ENCODE data around the gene ALAD. TPM values are rescaled to one million over a fixed set of nuclear protein-coding genes. Genes with fewer than 3 reads are reported as not detected.

The ALAD gene
- 34.6 and 36.2 TPM in 2 replicates for polyA plus RNA-seq (2013)

DNA sequence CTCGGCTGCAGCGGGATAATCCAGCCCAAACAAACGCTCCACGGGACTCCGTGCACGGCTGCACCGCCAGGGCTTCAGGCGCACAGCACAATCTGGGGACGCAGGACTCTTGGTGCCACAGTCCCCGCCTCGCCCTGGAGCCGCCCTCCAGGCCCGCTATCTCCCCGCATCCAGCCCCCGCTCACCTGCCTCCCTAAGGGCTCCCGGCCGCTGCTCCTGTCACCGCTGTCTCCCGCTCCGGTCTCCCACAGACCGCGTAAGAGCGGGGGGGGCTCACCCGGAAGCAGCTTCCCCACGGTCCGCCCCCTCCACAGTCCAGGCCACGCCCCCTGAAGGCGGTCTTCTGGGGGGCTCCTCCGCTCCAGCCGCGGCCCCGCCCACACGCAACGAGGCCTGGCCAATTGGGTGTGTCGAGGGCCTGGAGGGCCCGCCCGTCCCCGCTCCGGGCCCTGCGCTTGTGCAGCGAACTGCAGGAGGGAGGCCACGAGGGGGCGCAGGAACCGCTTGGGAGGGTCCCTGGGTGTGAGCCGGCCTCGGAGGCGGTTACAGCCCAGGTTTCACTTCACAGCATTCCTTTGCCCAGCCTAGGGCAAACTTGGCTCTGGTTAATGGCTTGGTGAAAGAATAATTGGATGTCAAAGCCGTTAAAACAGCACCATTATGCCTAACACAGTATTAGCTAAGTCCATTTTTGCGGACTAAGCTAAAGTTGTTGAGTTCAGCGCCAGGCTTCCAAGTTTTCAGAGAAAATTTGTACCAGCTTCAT is at the start of gene ALAD:
Gene ALAD, minus strand, starts transcription at position 258 of the 766 bp plus-strand sequence. CDS start 7,725 bp downstream, outside the sequence.
- H3K9ac ChIP-seq (ENCODE audit: low read length): peak within 1 kb of the TSS; percentile 28
- peak; percentile 99 for DNase-seq
- peak within 1 kb of the TSS; percentile 87 for H3K18ac ChIP-seq (ENCODE audit: low read length)
- no peaks in the 10 kb centered on the region for H3K36me3 ChIP-seq (ENCODE audit: control insufficient read depth in 1 of 2, insufficient read depth in 2 of 2, low read length in 2 of 2)
- H3K4ac ChIP-seq (ENCODE audit: low read depth, low read length): peak within 1 kb of the TSS; percentile 30
- no peaks in the 10 kb centered on the region for H3K9me3 ChIP-seq (ENCODE audit: insufficient read depth, low read depth, low read length)
- no peak within 1 kb of the TSS for H3K23ac ChIP-seq (ENCODE audit: low read length)
- H2AFZ ChIP-seq (ENCODE audit: insufficient read depth, low read length, poor library complexity): peak within 1 kb of the TSS; percentile 48
- no CpG with 5 or more reads among the region's 50 CpGs for WGBS (ENCODE audit: extremely low coverage, insufficient coverage, insufficient read length)
- H3K4me3 ChIP-seq (ENCODE audit: low read depth, low read length): peak within 1 kb of the TSS; percentile 83
- H4K12ac ChIP-seq (ENCODE audit: low read depth, low read length): no peak within 1 kb of the TSS
- H2BK5ac ChIP-seq (ENCODE audit: low read depth, low read length, poor library complexity): peak within 1 kb of the TSS; percentile 61
- H3K4me1 ChIP-seq (ENCODE audit: control insufficient read depth in 1 of 2, insufficient read depth in 2 of 2, low read length in 2 of 2): peaks cover 15 to 26% of the 10 kb centered on the region in 2 experiments
- H4K8ac ChIP-seq (ENCODE audit: low read depth, low read length): peak within 1 kb of the TSS; percentile 64
- H2BK120ac ChIP-seq (ENCODE audit: insufficient read depth, low read length, poor library complexity): peak within 1 kb of the TSS; percentile 15
- no peaks in the 10 kb centered on the region for H3K27me3 ChIP-seq (ENCODE audit: insufficient read depth, low read length)
- peak within 1 kb of the TSS; percentile 54 for H2BK12ac ChIP-seq (ENCODE audit: low read length)
- H2AK5ac ChIP-seq (ENCODE audit: low read length): no peak within 1 kb of the TSS
- peaks cover 3% of the 10 kb centered on the region for H3K79me2 ChIP-seq (ENCODE audit: control insufficient read depth, insufficient read depth, low read length, poor library complexity)
- peak within 1 kb of the TSS; percentile 30 for H4K91ac ChIP-seq (ENCODE audit: low read depth, low read length)
- peak within 1 kb of the TSS; percentile 55 for H3K14ac ChIP-seq (ENCODE audit: low read length)
- H3K4me2 ChIP-seq (ENCODE audit: low read length): peak within 1 kb of the TSS; percentile 91
- peaks cover 7% of the 10 kb centered on the region for H3K79me1 ChIP-seq (ENCODE audit: low read length)
- H3K27ac ChIP-seq (ENCODE audit: low read depth, low read length): peak within 1 kb of the TSS; percentile 51

DNA sequence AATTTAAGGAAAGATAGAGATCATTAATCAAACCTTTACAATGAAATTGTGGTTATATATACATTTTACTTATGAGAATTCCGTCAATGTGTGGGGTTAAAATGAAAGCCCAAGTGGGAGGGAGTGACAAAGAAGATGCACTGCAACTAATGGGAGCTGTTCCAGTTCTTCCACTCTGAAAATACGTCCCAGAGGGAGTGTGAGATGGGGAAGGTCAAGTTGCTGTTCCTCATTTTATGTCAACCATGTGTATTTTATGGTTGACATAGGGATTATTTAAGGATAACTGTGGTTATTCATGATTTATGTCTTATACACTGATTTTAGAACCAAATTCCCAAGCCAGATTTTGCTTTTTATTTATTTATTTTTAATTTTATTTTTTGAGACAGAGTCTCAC is 48.3 kb upstream of the ALAD start:
- Histone ChIP-seq H2AFZ (ENCODE audit: insufficient read depth, low read length, poor library complexity) (no peak overlapping the region), H4K91ac (ENCODE audit: low read depth, low read length) (no peak overlapping the region), H3K4me1 (ENCODE audit: control insufficient read depth in 1 of 2, insufficient read depth in 2 of 2, low read length in 2 of 2) (peaks cover 0 to 4% of the 10 kb centered on the region in 2 experiments), H3K9me3 (ENCODE audit: insufficient read depth, low read depth, low read length) (no peaks in the 10 kb centered on the region), H3K36me3 (ENCODE audit: control insufficient read depth in 1 of 2, insufficient read depth in 2 of 2, low read length in 2 of 2) (no peaks in the 10 kb centered on the region), H3K4me3 (ENCODE audit: low read depth, low read length) (no peak overlapping the region), H2AK5ac (ENCODE audit: low read length) (no peak overlapping the region), H3K27me3 (ENCODE audit: insufficient read depth, low read length) (no peaks in the 10 kb centered on the region), H2BK120ac (ENCODE audit: insufficient read depth, low read length, poor library complexity) (no peak overlapping the region), H3K4ac (ENCODE audit: low read depth, low read length) (no peak overlapping the region), H4K8ac (ENCODE audit: low read depth, low read length) (no peak overlapping the region), H3K18ac (ENCODE audit: low read length) (no peak overlapping the region), H3K4me2 (ENCODE audit: low read length) (no peak overlapping the region), H3K27ac (ENCODE audit: low read depth, low read length) (no peak overlapping the region), H2BK12ac (ENCODE audit: low read length) (no peak overlapping the region), H2BK5ac (ENCODE audit: low read depth, low read length, poor library complexity) (no peak overlapping the region), H3K79me1 (ENCODE audit: low read length) (peaks cover 13% of the 10 kb centered on the region), H3K9ac (ENCODE audit: low read length) (no peak overlapping the region), H4K12ac (ENCODE audit: low read depth, low read length) (no peak overlapping the region), H3K14ac (ENCODE audit: low read length) (no peak overlapping the region), H3K23ac (ENCODE audit: low read length) (no peak overlapping the region), H3K79me2 (ENCODE audit: control insufficient read depth, insufficient read depth, low read length, poor library complexity) (peaks cover 4% of the 10 kb centered on the region)
- DNase-seq: no peak
- WGBS (ENCODE audit: extremely low coverage, insufficient coverage, insufficient read length): no CpG with 5 or more reads among the region's 2 CpGs

DNA sequence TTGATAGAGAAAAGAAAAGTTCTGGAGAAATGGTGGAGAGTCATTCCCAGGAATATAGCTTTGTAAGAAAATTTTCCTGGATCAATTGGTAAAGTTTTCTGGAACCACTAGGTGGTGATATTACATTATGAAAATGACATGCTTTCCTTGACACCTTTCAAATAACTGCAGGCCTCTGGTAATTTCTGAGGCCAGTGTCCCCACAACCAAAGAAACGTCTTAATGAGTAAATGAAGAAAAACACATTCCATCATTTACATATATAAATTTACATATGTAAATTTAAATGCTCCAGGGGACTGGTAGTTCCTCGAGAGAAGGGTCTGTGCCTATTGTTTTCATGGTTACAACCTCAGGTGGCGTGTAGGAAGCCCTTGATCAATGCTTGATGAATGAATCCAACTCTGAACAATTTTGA is 45.2 kb upstream of the ALAD start:
- H3K9ac ChIP-seq (ENCODE audit: low read length): no peak overlapping the region

DNA sequence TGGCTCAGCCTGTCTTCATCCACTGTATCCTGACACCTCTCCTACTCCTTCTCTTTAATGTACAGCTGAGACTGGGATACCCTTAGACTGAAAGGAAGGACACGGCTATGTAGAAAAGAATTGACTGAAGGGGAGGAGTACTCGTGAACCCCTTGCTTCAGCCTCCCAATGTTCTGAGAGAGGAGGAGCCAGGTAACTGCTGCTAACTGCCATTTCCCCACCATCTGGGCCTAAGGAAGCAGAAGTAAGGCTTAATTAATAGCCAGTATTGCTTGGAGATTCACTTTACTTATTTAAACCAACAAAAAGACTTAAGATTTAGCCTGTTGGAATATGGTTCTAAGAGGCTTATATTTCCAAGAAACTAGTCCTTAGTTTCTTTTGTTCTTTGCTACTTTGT is 43.7 kb upstream of the ALAD start:
- H2BK5ac ChIP-seq (ENCODE audit: low read depth, low read length, poor library complexity): no peak overlapping the region
- no peak for DNase-seq
- H3K4me2 ChIP-seq (ENCODE audit: low read length): no peak overlapping the region
- H3K4me1 ChIP-seq (ENCODE audit: control insufficient read depth in 1 of 2, insufficient read depth in 2 of 2, low read length in 2 of 2): no peaks in the 10 kb centered on the region
- no peaks in the 10 kb centered on the region for H3K9me3 ChIP-seq (ENCODE audit: insufficient read depth, low read depth, low read length)
- H3K4me3 ChIP-seq (ENCODE audit: low read depth, low read length): no peak overlapping the region
- H2BK12ac ChIP-seq (ENCODE audit: low read length): no peak overlapping the region
- H4K12ac ChIP-seq (ENCODE audit: low read depth, low read length): no peak overlapping the region
- H3K14ac ChIP-seq (ENCODE audit: low read length): no peak overlapping the region
- no peaks in the 10 kb centered on the region for H3K79me2 ChIP-seq (ENCODE audit: control insufficient read depth, insufficient read depth, low read length, poor library complexity)
- peak overlapping the region; percentile 32 for H4K91ac ChIP-seq (ENCODE audit: low read depth, low read length)
- peaks cover 5% of the 10 kb centered on the region for H3K79me1 ChIP-seq (ENCODE audit: low read length)
- no peaks in the 10 kb centered on the region for H3K36me3 ChIP-seq (ENCODE audit: control insufficient read depth in 1 of 2, insufficient read depth in 2 of 2, low read length in 2 of 2)
- H3K18ac ChIP-seq (ENCODE audit: low read length): no peak overlapping the region
- H3K4ac ChIP-seq (ENCODE audit: low read depth, low read length): no peak overlapping the region
- H3K9ac ChIP-seq (ENCODE audit: low read length): peak overlapping the region; percentile 66
- H3K27ac ChIP-seq (ENCODE audit: low read depth, low read length): no peak overlapping the region
- no peak overlapping the region for H2BK120ac ChIP-seq (ENCODE audit: insufficient read depth, low read length, poor library complexity)
- no peak overlapping the region for H2AFZ ChIP-seq (ENCODE audit: insufficient read depth, low read length, poor library complexity)
- no peak overlapping the region for H4K8ac ChIP-seq (ENCODE audit: low read depth, low read length)
- H3K23ac ChIP-seq (ENCODE audit: low read length): peak overlapping the region; percentile 86
- H3K27me3 ChIP-seq (ENCODE audit: insufficient read depth, low read length): no peaks in the 10 kb centered on the region
- H2AK5ac ChIP-seq (ENCODE audit: low read length): no peak overlapping the region
- WGBS (ENCODE audit: extremely low coverage, insufficient coverage, insufficient read length): no CpG with 5 or more reads among the region's 2 CpGs

More for the DNA sequence above, 45.2 kb upstream of the ALAD start:
- Histone ChIP-seq H3K9me3 (ENCODE audit: insufficient read depth, low read depth, low read length) (no peaks in the 10 kb centered on the region), H3K4me2 (ENCODE audit: low read length) (no peak overlapping the region), H2AK5ac (ENCODE audit: low read length) (peak overlapping the region; percentile 54), H3K79me2 (ENCODE audit: control insufficient read depth, insufficient read depth, low read length, poor library complexity) (no peaks in the 10 kb centered on the region), H2BK120ac (ENCODE audit: insufficient read depth, low read length, poor library complexity) (peak overlapping the region; percentile 43), H3K36me3 (ENCODE audit: control insufficient read depth in 1 of 2, insufficient read depth in 2 of 2, low read length in 2 of 2) (no peaks in the 10 kb centered on the region), H4K12ac (ENCODE audit: low read depth, low read length) (no peak overlapping the region), H4K8ac (ENCODE audit: low read depth, low read length) (peak overlapping the region; percentile 19), H3K14ac (ENCODE audit: low read length) (no peak overlapping the region), H3K79me1 (ENCODE audit: low read length) (peaks cover 8% of the 10 kb centered on the region), H4K91ac (ENCODE audit: low read depth, low read length) (peak overlapping the region; percentile 68), H3K4me1 (ENCODE audit: control insufficient read depth in 1 of 2, insufficient read depth in 2 of 2, low read length in 2 of 2) (no peaks in the 10 kb centered on the region), H3K4me3 (ENCODE audit: low read depth, low read length) (no peak overlapping the region), H2BK12ac (ENCODE audit: low read length) (peak overlapping the region; percentile 95), H3K18ac (ENCODE audit: low read length) (no peak overlapping the region), H2BK5ac (ENCODE audit: low read depth, low read length, poor library complexity) (no peak overlapping the region), H3K27me3 (ENCODE audit: insufficient read depth, low read length) (no peaks in the 10 kb centered on the region), H3K27ac (ENCODE audit: low read depth, low read length) (no peak overlapping the region), H2AFZ (ENCODE audit: insufficient read depth, low read length, poor library complexity) (no peak overlapping the region), H3K23ac (ENCODE audit: low read length) (no peak overlapping the region), H3K4ac (ENCODE audit: low read depth, low read length) (no peak overlapping the region)
- DNase-seq: peak in 1 of 2 donors; percentile 74
- no CpG with 5 or more reads among the region's 3 CpGs for WGBS (ENCODE audit: extremely low coverage, insufficient coverage, insufficient read length)
